HCT116 (cell line): Measurements from ENCODE around the gene LCLAT1. TPM values are rescaled to one million over a fixed set of nuclear protein-coding genes. Genes with fewer than 3 reads are reported as not detected.

Experiments used
- ATAC-seq: fragments of 200-7000 bp; cut with Tn5 transposase; 2 replicates; pipeline ENCODE4 v1.9.1; 2020; ENCODE audit warnings: mild to moderate bottlenecking, moderate library complexity
- BruUV-seq: library from RNA; stranded (reverse); fragments of 400-500 nt; replicated peaks from 2 replicates; lab custom pipeline; 2021; lab: Mats Ljungman, UMichigan
- CTCF ChIA-PET: fragments of 300-600 bp; sonication (Branson Sonifier 250); formaldehyde crosslinking; loops from one replicate; lab custom pipeline; 2021; ENCODE audit warnings: antibody characterized with exemption; lab: Charles Lee
- POLR2A ChIA-PET: fragments of 300-600, 350-600 bp; sonication (Branson Sonifier 250); formaldehyde crosslinking; loops from one replicate; lab custom pipeline; 2021; ENCODE audit warnings: antibody characterized with exemption; lab: Charles Lee
- RAD21 ChIA-PET, 2 experiments: fragments of 300-600 bp; sonication (Branson Sonifier 250); formaldehyde crosslinking; loops; one replicate each; lab custom pipeline; 2023; ENCODE audit warnings: low total read pairs in 2 of 2; ENCODE audit not compliant: uncharacterized antibody in 2 of 2, unreplicated experiment in 2 of 2, low non-redundant PET in 1 of 2; lab: Charles Lee
- DNase-seq: peaks from one replicate; pipeline ENCODE4 v3.0.0-alpha.2; 2010; ENCODE audit warnings: low read depth, low spot score
- H2AFZ ChIP-seq: fragments of 200-600 bp; shearing (Covaris generic), sonication (generic); 2 replicates; pipeline ENCODE4 v1.6.1; 2017; ENCODE audit warnings: low read depth, mixed run types, mixed read lengths, antibody characterized with exemption, low read length; ENCODE audit not compliant: poor library complexity, severe bottlenecking
- H3K27ac ChIP-seq: 2 replicates; pipeline ENCODE4 v1.5.1; 2012; ENCODE audit warnings: low read depth, low read length
- H3K27me3 ChIP-seq: fragments of 200-600 bp; sonication (generic); 2 replicates; pipeline ENCODE4 v1.6.1; 2016; ENCODE audit warnings: mixed run types, low read length, mixed read lengths; ENCODE audit not compliant: insufficient read depth
- H3K36me3 ChIP-seq, 2 experiments: fragments of 200-500 bp in 1 of 2; fragments of 200-600 bp in 1 of 2; sonication (Bioruptor generic) in 1 of 2; sonication (generic) in 1 of 2; 2 replicates each; pipeline versions ENCODE4 v1.5.1 to v1.6.1; 2014 to 2016; ENCODE audit warnings: low read length in 2 of 2, inconsistent platforms in 1 of 2, mixed read lengths in 1 of 2, mixed run types in 1 of 2; ENCODE audit not compliant: insufficient read depth in 2 of 2, control insufficient read depth in 1 of 2
- H3K4me1 ChIP-seq, 2 experiments: fragments of 200-600 bp in 1 of 2; sonication (generic) in 1 of 2; 2 replicates each; pipeline versions ENCODE4 v1.5.1 to v1.6.1; 2012 to 2017; ENCODE audit warnings: low read length in 2 of 2, inconsistent platforms in 1 of 2, mild to moderate bottlenecking in 1 of 2, mixed read lengths in 1 of 2, mixed run types in 1 of 2, moderate library complexity in 1 of 2; ENCODE audit not compliant: insufficient read depth in 2 of 2, control insufficient read depth in 1 of 2
- H3K4me2 ChIP-seq: fragments of 200-600 bp; sonication (generic); 2 replicates; pipeline ENCODE4 v1.6.1; 2017; ENCODE audit warnings: mixed run types, low read length, mixed read lengths
- H3K4me3 ChIP-seq, 2 experiments: fragments of 200-600 bp in 1 of 2; sonication (generic) in 1 of 2; replicated peaks in 1 of 2; 2 replicates each; pipeline ENCODE4 v1.5.1; 2011 to 2016; ENCODE audit warnings: low read length in 2 of 2, control low read depth in 1 of 2, low read depth in 1 of 2, mild to moderate bottlenecking in 1 of 2, mixed read lengths in 1 of 2, mixed run types in 1 of 2
- H3K79me2 ChIP-seq: fragments of 200-600 bp; sonication (generic); 2 replicates; pipeline ENCODE4 v1.6.1; 2017; ENCODE audit warnings: mild to moderate bottlenecking, mixed run types, low read length, moderate library complexity, mixed read lengths; ENCODE audit not compliant: insufficient read depth
- H3K9ac ChIP-seq: fragments of 200-600 bp; sonication (generic); 2 replicates; pipeline ENCODE4 v1.6.1; 2016; ENCODE audit warnings: low read length, mixed read lengths
- H3K9me2 ChIP-seq: fragments of 200-600 bp; sonication (generic), shearing (Covaris generic); 2 replicates; pipeline ENCODE4 v1.6.1; 2017; ENCODE audit warnings: mixed run types, mild to moderate bottlenecking, moderate library complexity; ENCODE audit not compliant: insufficient read depth
- H3K9me3 ChIP-seq, 2 experiments: fragments of 200-500 bp in 1 of 2; fragments of 200-600 bp in 1 of 2; sonication (Bioruptor generic) in 1 of 2; sonication (generic) in 1 of 2; 2 replicates each; pipeline ENCODE4 v1.6.1; 2014 to 2017; ENCODE audit warnings: low read length in 2 of 2, mixed read lengths in 2 of 2, inconsistent platforms in 1 of 2, low read depth in 1 of 2, mild to moderate bottlenecking in 1 of 2, mixed run types in 1 of 2, moderate library complexity in 1 of 2; ENCODE audit not compliant: control insufficient read depth in 1 of 2, insufficient read depth in 1 of 2
- H4K20me1 ChIP-seq: fragments of 200-600 bp; sonication (generic), shearing (Covaris generic); 2 replicates; pipeline ENCODE4 v1.6.1; 2017; ENCODE audit warnings: mixed run types, mild to moderate bottlenecking, moderate library complexity; ENCODE audit not compliant: insufficient read depth
- ELF1 ChIP-seq: IDR thresholded peaks from 2 replicates; pipeline ENCODE4 v1.6.1; 2012; ENCODE audit warnings: low read depth, borderline replicate concordance
- EZH2phosphoT487 ChIP-seq: fragments of 200-600 bp; IDR thresholded peaks from 2 replicates; pipeline ENCODE4 v1.6.1; 2018; ENCODE audit warnings: antibody characterized with exemption, borderline replicate concordance
- JUND ChIP-seq: IDR thresholded peaks from 2 replicates; pipeline ENCODE4 v1.6.1; 2012
- POLR2AphosphoS5 ChIP-seq: IDR thresholded peaks from 2 replicates; pipeline ENCODE4 v1.6.1; 2011; ENCODE audit warnings: mild to moderate bottlenecking, low read depth, low read length, moderate library complexity
- RAD21 ChIP-seq: IDR thresholded peaks from 2 replicates; pipeline ENCODE4 v1.6.1; 2012; ENCODE audit warnings: low read depth, mild to moderate bottlenecking
- SIN3A ChIP-seq: IDR thresholded peaks from 2 replicates; pipeline ENCODE4 v1.6.1; 2012; ENCODE audit warnings: low read depth
- TCF7L2 ChIP-seq: IDR thresholded peaks from 2 replicates; pipeline ENCODE4 v1.7.0; 2011; ENCODE audit warnings: borderline replicate concordance, inconsistent platforms; ENCODE audit not compliant: insufficient read depth, insufficient read length; ENCODE audit errors: extremely low read depth
- intact Hi-C: fragments of 100-400 bp; cut with micrococcal nuclease; formaldehyde crosslinking; loops from 2 replicates; pipeline ENCODE4 v1.10.0; 2022
- total RNA-seq: library from RNA; stranded (reverse); gene quantifications from one replicate; pipeline ENCODE4 v1.2.1, GENCODE V29; 2021; ENCODE audit not compliant: unreplicated experiment
- TF ChIP-seq, protein P1 (sequence below): IDR thresholded peaks from 2 replicates; pipeline ENCODE4 v1.6.1; 2012
- TF ChIP-seq, protein P2 (sequence below): IDR thresholded peaks from 2 replicates; pipeline ENCODE4 v1.6.1; 2012
- TF ChIP-seq, protein P3 (sequence below): IDR thresholded peaks from 2 replicates; pipeline ENCODE4 v1.6.1; 2011; ENCODE audit warnings: mild to moderate bottlenecking, low read length, moderate library complexity; ENCODE audit not compliant: insufficient replicate concordance; ENCODE audit errors: extremely low read depth
- TF ChIP-seq, protein P4 (sequence below): IDR thresholded peaks from 2 replicates; pipeline ENCODE4 v1.6.1; 2012; ENCODE audit warnings: low read depth

Gene LCLAT1
- total RNA-seq, 1 experiment from 2014 or later = 36.2 TPM

DNA sequence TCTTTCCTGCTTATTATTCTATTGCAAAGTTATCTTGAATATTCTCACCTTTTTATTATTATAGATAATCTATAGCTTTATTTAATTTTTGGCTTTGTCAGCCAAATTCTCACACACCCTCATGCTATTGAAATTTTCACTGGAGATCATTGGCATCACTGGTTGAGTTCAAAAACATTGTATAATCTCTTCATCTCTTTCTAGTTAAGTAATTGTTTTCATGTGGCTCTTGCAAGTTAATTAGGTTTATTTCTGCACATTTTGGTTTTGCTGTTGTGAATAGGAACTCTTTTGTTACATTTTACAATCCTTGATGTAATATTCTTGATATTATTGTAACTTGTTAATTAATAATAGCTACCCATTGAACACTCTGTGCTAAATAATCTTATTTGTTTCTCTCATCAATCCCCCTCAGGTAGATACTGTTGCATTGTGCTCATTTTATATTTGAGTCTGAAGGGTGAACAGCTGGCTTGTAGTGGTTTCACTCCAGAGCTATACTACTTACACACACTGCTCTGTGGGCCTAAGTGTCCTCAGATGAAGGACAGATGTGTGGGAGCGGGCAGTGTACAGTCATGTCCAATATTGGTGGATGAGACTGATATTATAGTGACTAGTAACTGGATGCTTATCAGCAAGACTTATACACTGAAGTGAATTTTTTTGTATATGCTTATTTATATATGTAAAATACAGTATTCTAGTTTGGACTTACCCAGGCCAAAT is 112.7 kb downstream of the LCLAT1 start:
- peaks cover 8% of the 10 kb centered on the region; the same call in 1 of the 2 replicates for H3K79me2 ChIP-seq
- ChIA-PET CTCF (no interaction called here), POLR2A (no interaction called here), RAD21 (no interaction called here)
- no peaks in the 10 kb centered on the region for H3K9me2 ChIP-seq
- H3K4me1 ChIP-seq = no peaks in the 10 kb centered on the region
- H4K20me1 ChIP-seq = no peaks in the 10 kb centered on the region
- ATAC-seq (no peak), DNase-seq (no peak)
- no peak overlapping the region for H2AFZ ChIP-seq
- BruUV-seq = no TSS peak
- no peak overlapping the region for H3K27ac ChIP-seq
- no peak overlapping the region for H3K9ac ChIP-seq
- no peak for TF ChIP-seq EZH2phosphoT487
- TF ChIP-seq JUND = no peak
- TF ChIP-seq, protein P1, sequence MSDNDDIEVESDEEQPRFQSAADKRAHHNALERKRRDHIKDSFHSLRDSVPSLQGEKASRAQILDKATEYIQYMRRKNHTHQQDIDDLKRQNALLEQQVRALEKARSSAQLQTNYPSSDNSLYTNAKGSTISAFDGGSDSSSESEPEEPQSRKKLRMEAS = no peak
- TF ChIP-seq SIN3A = no peak
- TF ChIP-seq POLR2AphosphoS5 = no peak
- TF ChIP-seq, protein P2, sequence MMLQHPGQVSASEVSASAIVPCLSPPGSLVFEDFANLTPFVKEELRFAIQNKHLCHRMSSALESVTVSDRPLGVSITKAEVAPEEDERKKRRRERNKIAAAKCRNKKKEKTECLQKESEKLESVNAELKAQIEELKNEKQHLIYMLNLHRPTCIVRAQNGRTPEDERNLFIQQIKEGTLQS = no peak
- TF ChIP-seq TCF7L2 = no peak
- TF ChIP-seq, protein P3, sequence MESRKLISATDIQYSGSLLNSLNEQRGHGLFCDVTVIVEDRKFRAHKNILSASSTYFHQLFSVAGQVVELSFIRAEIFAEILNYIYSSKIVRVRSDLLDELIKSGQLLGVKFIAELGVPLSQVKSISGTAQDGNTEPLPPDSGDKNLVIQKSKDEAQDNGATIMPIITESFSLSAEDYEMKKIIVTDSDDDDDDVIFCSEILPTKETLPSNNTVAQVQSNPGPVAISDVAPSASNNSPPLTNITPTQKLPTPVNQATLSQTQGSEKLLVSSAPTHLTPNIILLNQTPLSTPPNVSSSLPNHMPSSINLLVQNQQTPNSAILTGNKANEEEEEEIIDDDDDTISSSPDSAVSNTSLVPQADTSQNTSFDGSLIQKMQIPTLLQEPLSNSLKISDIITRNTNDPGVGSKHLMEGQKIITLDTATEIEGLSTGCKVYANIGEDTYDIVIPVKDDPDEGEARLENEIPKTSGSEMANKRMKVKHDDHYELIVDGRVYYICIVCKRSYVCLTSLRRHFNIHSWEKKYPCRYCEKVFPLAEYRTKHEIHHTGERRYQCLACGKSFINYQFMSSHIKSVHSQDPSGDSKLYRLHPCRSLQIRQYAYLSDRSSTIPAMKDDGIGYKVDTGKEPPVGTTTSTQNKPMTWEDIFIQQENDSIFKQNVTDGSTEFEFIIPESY = no peak
- no peak for TF ChIP-seq RAD21
- TF ChIP-seq ELF1 = no peak
- TF ChIP-seq, protein P4, sequence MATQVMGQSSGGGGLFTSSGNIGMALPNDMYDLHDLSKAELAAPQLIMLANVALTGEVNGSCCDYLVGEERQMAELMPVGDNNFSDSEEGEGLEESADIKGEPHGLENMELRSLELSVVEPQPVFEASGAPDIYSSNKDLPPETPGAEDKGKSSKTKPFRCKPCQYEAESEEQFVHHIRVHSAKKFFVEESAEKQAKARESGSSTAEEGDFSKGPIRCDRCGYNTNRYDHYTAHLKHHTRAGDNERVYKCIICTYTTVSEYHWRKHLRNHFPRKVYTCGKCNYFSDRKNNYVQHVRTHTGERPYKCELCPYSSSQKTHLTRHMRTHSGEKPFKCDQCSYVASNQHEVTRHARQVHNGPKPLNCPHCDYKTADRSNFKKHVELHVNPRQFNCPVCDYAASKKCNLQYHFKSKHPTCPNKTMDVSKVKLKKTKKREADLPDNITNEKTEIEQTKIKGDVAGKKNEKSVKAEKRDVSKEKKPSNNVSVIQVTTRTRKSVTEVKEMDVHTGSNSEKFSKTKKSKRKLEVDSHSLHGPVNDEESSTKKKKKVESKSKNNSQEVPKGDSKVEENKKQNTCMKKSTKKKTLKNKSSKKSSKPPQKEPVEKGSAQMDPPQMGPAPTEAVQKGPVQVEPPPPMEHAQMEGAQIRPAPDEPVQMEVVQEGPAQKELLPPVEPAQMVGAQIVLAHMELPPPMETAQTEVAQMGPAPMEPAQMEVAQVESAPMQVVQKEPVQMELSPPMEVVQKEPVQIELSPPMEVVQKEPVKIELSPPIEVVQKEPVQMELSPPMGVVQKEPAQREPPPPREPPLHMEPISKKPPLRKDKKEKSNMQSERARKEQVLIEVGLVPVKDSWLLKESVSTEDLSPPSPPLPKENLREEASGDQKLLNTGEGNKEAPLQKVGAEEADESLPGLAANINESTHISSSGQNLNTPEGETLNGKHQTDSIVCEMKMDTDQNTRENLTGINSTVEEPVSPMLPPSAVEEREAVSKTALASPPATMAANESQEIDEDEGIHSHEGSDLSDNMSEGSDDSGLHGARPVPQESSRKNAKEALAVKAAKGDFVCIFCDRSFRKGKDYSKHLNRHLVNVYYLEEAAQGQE = no peak
- no peaks in the 10 kb centered on the region for H3K9me3 ChIP-seq
- no peak overlapping the region for H3K4me2 ChIP-seq
- H3K4me3 ChIP-seq = no peak overlapping the region
- H3K27me3 ChIP-seq = no peaks in the 10 kb centered on the region
- no peaks in the 10 kb centered on the region for H3K36me3 ChIP-seq
- intact Hi-C loops = no loop called here
